HG03457 (cell line): ENCODE measurements around the gene RAD51B.

ENCODE experiments used
- ATAC-seq: cut with Tn5 transposase; IDR thresholded peaks from one replicate; pipeline ENCODE4 v1.9.1; 2021; ENCODE audit warnings: moderate number of reproducible peaks; ENCODE audit not compliant: unreplicated experiment

The RAD51B gene

DNA sequence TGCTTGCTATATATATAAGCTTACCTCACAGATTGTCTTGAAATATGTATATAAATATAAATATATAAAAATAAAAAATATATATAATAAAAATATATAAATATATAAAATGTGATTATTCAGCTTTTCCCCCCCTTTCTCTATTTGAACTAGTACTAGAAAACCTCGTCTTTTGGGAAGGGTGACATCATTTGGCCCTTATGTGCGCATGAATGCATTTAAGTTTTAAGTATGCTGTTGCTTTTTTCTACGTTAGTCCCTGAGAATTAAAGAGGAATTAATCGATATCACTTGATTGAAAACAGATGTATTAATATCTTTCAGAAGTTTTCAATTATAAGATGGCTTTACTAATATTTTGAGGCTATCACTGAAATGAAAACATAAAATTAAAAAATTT is 69.9 kb downstream of the RAD51B start:
- no peak for ATAC-seq

DNA sequence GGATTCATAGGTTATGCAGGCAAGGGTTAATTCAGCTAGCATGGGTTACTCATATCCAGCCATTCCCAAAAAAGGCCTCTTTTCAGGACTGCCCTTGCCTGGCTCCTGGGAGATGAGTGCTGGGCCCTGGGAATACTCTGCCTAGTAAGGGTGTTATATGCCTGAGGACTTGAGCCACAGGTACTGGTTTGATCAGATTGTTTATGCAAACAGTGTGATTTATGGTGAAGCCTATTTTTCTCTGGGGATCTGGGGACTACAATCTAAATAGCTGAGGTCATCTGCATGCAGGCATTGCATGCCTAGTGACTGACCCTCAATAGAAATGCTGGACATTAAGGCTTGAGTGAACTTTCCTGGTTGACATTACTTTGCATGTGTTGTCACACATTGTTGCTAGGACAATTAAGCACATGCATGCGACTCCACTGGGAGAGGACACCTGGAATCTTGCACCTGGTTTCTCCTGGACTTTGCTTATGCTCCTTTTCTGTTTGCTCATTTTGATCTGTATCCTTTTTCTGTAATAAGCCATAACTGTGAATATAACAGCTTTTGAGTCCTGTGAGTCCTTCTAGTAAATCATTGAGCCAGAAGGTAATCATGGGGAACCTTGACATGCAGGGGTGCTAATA is 73.0 kb downstream of the RAD51B start:
- no peak for ATAC-seq

DNA sequence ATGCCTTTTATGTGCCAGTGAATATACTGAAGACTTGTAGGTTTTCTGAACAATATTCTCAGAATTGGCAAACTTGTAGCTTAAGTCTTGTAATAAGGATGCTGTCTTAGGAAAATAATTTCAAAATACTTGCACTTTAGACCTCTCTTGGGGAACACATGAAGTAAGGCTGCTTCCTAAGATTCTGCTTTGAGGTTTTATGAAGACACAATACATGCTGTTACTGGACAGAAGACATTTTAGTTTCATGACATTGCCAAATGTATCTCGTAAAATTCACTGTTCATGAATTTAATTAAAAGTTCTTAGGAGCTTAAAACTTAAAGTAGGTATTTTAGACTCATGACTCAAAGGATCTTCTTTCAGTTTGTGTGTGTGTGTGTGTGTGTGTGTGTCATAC is 80.7 kb downstream of the RAD51B start:
- ATAC-seq: no peak

DNA sequence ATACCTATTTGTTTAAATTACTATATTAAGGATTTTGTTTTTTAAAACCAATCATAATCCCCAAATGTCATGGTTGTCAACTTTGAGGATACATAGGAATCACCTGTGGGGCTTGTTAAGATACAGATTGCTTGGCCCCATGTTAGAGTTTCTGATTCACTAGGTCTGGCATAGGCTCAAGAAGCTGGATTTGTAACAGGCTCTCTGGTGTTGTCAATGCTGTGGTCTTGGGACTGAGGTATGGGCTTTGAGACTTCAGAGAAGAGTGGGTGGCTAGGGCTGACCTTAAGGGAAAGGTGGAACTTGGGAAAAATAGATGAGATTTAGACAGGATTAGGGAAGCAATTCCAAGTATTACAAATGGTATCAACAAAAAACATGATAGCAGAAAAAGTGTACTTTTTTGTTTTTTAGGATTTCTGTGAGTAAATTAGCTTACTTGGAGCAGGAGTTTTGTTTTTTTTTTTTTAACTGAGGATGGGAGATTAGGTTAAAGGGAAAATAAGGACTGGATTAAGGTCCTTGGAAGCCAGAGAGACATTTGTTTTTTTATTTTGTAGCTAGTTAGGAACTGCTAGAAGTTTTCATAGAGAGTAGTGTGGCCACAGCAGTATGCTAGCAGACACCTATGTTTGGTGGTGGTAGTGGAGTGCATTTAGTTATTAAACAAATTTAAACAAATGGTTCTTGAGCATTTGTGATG is 88.6 kb downstream of the RAD51B start:
- ATAC-seq: no peak

DNA sequence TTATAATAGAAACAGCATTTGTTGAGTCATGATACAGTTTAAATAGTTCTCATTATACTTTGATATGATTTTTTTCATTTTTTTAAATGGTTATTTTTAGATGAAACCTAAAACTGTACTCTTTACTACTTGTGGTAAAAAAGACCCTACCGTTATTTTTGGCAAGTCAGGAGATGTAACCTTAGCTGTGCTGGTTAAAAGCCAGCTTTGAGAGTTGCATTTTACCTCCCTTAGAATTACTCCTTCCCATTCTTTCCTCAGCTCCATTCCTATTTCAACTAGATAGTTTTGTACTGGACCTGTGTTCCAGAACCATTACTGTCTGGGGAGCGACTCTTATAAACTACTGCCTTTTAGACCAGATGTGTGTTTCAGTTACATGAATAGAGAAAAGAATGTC is 92.0 kb downstream of the RAD51B start:
- ATAC-seq: no peak

DNA sequence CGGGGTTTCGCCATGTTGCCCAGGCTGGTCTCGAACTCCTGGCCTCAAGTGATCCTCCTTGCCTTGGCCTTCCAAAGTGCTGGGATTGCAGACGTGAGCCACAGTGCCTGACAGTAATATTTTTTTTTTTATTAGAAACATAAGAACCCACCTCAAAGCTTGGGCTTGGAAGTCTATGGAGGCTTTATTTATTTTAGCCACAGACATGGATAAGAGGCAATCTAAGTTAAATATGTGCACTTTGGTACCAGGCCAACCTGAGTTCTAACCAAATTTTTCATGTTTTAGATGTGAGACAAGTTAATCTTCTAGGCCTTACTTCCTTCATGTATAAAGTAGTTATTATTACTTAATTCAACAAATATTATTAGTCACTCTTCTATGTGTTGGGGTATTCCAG is 96.9 kb downstream of the RAD51B start:
- no peak for ATAC-seq

DNA sequence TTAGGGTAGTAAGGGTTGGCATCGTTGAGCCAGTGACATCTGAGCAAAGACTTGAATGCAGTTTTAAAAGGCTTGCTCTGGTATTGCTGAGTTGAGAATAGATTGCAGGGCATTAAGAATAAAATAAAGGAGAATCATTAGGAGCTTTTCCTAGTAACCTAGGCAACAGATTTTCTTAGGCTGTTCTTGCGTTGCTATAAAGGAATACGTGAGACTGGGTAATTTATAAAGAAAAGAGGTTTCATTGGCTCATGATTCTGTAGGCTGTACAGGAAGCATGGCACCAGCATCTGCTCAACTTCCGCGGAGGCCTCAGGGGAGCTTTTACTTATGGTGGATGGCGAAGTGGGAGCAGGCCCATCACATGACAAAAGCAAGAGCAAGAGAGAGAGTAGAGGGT is 97.4 kb downstream of the RAD51B start:
- ATAC-seq: no peak

DNA sequence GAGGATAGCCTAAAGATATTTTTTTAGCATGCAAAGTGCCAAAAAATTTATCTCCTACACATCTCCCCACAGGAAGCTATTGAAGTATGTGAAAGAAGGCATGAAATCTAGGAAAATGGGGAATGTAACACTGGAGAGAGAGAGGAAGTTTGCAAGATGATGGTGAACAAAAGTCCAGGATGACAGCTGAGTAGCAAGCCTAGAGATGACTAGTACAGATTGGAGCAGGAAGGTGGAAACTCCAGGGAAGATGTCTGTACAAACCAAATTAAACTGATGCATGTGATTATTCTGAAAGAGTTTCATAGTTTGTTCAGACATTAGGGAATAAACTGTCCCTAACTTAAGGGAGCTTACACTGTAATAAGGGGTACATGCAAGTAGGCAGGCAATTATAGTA is 99.3 kb downstream of the RAD51B start:
- ATAC-seq: no peak

DNA sequence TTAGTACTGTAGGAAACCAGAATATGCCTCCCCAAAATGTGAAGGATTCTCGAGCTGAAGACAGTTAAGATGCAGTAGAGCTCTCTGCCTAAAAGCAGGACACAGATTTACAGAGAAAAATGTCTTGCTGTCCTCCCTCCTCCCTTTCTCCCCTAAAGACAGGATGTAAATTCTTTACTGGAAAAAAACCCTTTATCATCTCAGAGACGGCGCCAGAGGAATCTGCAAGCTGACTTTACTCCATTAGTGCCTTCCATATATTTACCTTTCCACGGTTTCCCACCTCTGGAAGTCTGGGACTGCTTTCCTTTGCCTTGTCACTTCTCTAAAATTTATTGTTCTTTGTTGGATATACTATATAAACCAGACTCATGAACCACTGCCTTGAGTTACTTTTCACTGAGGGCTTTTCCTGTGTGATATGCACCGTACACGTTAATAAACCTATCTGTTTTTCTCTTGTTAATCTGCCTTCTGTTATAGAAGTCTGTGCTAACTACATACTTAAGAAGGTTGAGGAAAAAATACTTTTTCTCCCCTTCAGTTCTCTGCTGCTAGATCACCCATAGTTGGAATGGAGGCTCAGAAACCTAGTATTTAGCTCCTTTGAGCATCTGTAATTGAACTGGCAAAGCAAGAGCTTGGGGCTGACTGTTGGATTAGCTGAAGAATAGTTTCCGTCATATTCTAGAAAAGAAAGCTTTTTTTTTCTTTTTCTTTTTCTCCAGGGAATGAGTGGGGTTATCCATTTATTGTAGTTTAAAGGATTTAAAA is 99.9 kb downstream of the RAD51B start:
- no peak for ATAC-seq

DNA sequence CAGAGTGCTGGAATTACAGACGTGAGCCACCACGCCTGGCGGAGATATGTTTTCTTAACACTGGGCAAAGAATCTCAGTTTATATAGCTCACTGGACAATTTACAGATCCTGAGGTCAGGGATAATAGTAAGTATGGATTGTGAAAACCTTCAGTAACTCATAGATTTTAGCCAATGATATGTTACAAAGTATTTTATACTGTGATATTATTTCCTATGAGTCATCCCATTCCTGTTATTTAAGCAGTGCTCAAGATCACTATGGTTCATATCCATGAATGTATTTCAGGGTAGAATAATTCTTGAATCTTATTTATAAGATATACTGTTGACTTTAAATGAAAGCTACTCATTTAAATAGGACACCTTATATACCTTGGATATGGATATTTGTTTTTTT is 107.2 kb downstream of the RAD51B start:
- no peak for ATAC-seq

DNA sequence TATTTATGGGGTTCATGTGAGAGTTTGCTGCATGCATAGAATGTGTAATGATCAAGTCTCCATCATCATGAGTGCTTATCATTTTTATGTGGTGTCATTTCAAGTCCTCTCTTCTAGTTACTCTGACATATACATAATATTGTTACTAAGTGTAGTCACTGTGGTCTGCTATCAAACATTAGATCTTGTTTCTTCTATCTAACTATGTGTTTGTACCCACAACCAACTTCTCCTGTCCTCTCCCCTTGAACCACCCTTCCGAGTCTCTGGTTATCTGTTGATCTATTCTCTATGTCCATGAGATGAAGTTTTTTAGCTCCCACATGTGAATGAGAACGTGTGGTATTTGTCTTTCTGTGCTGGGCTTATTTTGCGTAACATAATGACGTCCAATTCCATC is 107.7 kb downstream of the RAD51B start:
- ATAC-seq: no peak

DNA sequence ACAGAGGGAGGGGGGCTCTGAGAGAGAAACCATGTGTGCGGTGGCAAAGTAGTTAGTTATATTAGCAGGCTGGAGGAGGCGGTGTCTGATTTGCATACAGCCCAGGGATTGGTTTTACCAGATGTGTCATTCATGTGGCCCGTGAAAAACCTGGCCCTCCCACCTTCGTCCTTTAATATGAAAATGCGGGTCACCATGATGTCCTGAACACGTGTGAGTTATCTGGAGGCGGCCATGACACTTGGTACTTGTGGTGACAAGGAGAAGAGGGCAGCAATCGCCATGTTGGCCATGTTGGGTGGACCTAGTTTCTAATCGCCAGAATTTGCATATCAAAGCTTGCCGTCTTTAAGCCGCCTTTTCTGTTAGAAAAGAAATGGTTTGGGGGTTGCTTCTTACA is 108.8 kb downstream of the RAD51B start:
- no peak for ATAC-seq

DNA sequence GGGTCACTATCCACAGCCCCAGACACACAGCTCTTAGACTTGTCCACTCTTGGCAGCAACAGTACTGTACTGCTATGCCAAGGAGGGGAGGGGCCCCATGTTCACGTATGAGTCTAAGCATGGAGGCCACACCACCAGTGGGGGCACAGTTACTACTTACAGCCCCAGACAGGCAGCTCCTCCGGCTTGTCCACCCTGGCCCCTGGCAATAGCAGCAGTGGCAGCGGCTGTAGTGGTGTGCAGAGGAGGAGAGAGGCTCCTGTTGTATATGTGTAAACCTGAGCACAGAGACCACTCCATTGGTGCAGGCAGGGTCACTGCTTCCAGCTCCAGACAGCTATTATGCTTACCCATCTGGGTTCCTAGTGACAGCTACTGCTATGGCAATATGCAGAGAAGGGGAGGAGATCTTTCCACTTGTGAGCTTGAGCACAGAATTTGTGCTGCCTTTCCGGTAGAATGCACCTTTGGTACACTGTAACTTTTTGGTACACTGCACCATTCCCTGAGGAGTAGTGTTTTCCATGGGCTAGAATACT is 113.2 kb downstream of the RAD51B start:
- no peak for ATAC-seq

DNA sequence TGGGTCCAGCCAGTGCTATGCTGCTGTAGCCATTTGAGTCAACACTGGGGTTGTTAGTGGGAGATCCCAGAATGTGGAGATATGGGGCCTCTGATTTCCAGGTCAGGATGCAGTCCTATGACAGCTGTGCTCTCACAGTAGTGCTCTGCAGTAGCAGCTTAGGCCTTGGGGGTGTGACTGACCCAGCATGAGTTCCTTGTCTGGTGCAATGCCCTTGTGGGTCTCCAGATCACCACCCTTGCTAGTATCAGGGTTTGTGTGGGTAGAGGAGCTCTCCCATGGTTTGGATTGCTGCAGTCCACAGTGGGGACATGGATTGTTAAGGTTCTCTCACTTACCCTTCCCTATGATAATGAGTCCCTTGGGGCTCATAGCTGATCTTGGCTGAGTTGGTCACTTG is 113.7 kb downstream of the RAD51B start:
- no peak for ATAC-seq

DNA sequence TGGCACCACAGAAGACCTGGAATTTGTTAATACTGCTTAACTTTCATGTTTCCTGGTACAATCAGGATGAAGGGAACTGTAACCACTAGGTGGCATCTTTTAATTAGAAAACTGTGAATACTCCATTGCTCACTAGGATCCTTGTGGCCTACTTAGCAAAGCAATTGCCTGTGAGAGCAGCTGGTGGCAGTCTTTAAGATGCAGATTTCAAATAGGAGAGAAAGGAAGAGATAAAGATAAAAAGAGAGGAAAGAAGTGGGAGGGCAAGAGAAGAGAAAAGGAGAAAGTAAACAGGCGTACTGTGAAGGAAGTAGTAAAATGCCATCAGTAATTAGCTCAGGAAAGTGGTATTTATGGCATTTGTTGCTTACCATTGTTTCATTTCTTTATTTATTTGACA is 114.5 kb downstream of the RAD51B start:
- no peak for ATAC-seq

DNA sequence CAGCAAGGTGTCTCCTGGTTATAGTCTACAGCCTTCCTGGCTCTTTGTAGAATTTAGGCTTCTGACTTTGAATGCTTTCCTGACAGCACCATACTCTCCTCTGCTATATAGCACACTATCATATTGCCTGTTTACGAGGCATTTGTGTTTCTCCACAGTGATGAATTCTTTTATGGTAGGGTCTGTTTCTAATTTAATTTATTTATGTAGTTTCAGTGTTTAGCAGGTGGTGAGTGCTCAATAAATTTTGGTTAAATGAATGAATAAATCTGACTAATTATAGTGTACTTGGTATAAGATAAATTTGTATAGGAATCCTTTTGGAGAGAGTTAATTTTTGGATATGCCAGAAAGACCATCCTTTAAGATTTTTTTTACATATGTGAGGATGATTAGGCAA is 115.3 kb downstream of the RAD51B start:
- ATAC-seq: no peak

DNA sequence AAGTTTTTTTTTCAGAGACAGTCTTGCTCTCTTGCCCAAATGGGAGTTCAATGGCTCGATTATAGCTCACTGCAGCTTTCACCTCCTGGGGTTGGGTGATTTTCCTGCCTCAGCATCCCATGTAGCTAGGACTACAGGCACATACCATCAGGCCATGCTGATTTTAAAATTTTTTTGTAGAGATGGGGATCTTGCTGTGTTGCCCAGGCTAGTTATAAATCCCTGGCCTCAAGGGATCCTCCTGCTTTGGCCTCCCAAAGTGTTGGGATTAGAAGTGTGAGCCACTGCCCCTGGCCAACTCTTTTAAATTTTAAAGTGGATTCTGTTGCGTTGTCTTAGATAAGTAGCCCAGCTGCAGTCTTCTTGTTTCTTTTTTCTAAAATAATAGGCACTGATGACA is 115.8 kb downstream of the RAD51B start:
- ATAC-seq: no peak

DNA sequence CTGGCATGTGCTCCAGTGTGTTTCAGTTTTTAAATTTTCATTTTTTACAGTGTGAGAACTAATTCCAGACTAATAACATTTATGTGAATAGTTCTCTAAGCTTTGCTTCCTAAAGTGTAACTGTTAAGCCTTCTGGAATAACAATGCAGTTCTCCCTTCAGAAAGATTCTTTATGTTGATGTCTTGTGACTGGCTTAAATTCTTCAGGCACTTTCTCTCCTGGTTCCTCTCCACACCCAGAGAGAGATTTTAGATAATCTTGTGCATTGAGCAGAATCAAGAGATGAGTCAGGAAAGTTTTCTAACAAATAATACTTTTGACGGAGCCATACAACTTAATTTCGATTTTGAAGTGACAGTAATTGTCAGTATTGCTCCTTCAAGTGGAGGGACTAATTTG is 118.5 kb downstream of the RAD51B start:
- no peak for ATAC-seq

DNA sequence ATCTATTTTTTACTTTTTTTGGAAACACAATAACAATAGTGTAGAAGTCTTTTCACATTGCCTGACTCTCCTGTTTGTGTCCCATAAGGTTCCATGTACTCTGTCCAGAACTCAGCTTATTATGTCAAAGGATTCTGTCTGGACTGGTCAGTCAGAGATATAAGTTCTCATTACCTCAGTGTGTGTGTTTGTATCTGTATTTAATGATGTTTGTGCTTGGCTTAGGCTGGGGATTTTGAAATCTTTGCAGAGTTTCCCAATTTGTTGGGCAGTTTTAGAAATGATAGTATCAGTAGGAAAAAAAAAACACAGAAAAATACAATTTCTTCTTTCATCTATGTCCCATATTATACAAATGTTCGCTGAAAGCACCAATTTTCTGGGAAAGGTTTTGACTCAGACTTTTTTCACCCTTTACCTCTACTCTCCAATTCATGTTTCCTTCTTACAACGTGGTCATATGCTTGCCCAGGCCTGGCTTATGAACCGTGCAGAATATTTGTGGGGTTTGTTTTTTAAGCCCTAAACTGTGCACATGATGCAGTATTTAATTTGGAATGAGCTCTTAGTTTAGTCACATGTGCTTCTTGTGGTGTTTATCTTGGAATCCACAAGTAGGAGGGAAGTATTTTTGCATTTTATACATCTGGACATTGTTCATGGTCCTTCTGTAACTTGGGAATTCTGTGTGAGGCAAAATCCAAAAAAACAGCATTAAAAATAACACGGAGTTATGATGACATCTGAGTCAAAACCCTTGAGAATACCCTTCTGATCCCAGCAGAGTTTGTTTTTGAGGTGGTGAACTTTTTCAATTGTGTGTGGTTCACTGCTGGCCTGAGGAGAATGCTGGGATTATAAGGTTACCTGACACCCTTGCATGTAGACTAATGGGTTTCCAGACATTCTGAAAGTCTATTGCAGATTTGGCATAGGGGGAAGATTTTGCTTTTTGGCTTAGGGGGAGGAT is 121.2 kb downstream of the RAD51B start:
- ATAC-seq: no peak

DNA sequence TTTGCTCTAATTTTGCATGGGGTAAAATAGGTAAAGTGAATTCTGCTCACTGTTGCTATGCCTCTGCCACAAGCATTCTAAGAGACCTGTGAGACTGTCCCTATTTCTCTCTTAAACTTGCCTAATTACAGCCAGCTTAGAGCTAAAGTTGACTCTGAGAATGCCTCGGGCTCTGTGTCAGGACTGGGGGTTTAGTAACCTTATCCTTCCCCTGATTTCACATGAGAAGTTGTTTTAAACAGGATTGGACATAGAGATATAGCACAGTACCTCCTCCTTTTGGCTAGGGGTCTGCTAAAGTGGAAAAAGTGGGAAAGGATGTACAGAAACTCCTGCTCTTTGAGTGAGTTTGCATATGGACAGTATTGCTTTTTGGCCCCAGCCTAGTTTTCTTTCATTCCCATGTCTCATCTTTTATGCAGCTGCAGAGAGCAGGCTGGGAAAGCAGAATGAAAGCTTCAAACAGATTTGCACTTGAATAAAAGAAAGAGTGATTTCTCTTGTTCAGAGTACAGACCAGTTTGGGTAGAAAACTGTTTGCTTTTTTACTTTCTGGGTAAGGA is 122.0 kb downstream of the RAD51B start:
- no peak for ATAC-seq
